K562 (cell line): ENCODE data around the gene KIF26B. TPM values are rescaled to one million over a fixed set of nuclear protein-coding genes. Genes with fewer than 3 reads are reported as not detected.

Experiments
- ATAC-seq: fragments of 200-7000 bp; cut with Tn5 transposase; 3 replicates; pipeline ENCODE4 v1.9.1; 2020; ENCODE audit warnings: moderate library complexity
- BruUV-seq: library from RNA; stranded (reverse); fragments of 400-500 nt; replicated peaks from 2 replicates; lab custom pipeline; 2021; lab: Mats Ljungman, UMichigan
- CTCF ChIA-PET: fragments of 300-600 bp; formaldehyde crosslinking; extraction: SDS; loops from one replicate; lab custom pipeline; 2021; ENCODE audit warnings: low intra/inter-chr PET ratio; lab: Yijun Ruan, JAX
- POLR2A ChIA-PET: fragments of 300-600, 350-650 bp; sonication (Branson Sonifier 250); formaldehyde crosslinking; extraction: SDS; loops from one replicate; lab custom pipeline; 2021; ENCODE audit warnings: antibody characterized with exemption, inconsistent platforms; lab: Yijun Ruan, JAX
- DNase-seq, 4 experiments: peaks; one replicate each; pipeline versions ENCODE4 v3.0.0 to v3.0.0-alpha.2; 2011 to 2018; ENCODE audit warnings: low spot score in 3 of 4, mixed read lengths in 3 of 4; ENCODE audit errors: extremely low read depth in 1 of 4
- FAIRE-seq: peaks from 2 replicates; lab custom pipeline; 2011; peaks lifted over from hg19 to GRCh38; lab: Jason Lieb, UNC
- H2AFZ ChIP-seq: 2 replicates; pipeline ENCODE4 v1.6.0; 2011; ENCODE audit warnings: low read depth, low read length, control low read depth, inconsistent platforms
- H3K27ac ChIP-seq: fragments of 200-600 bp; 3 replicates; pipeline ENCODE4 v1.8.0; 2011; ENCODE audit warnings: low read depth, mild to moderate bottlenecking, control low read depth, inconsistent platforms, low read length, moderate library complexity, mixed read lengths; ENCODE audit errors: extremely low read depth
- H3K27me3 ChIP-seq, 2 experiments: fragments of 300-600 bp in 1 of 2; 2 replicates in 1 of 2; 3 replicates in 1 of 2; pipeline versions ENCODE4 v1.6.0 to v1.8.0; 2011; ENCODE audit warnings: inconsistent platforms in 2 of 2, low read length in 2 of 2, mild to moderate bottlenecking in 1 of 2, mixed read lengths in 1 of 2, moderate library complexity in 1 of 2; ENCODE audit not compliant: control insufficient read depth in 2 of 2, insufficient read depth in 2 of 2
- H3K36me3 ChIP-seq: fragments of 300-600 bp; 3 replicates; pipeline ENCODE4 v1.8.0; 2011; ENCODE audit warnings: mild to moderate bottlenecking, low read length, inconsistent platforms; ENCODE audit not compliant: control insufficient read depth, insufficient read depth
- H3K4me1 ChIP-seq, 2 experiments: fragments of 200-600 bp in 1 of 2; replicated peaks in 1 of 2; 2 replicates in 1 of 2; 3 replicates in 1 of 2; pipeline versions ENCODE4 v1.5.1 to v1.8.0; 2011; ENCODE audit warnings: inconsistent platforms in 2 of 2, low read length in 2 of 2, mild to moderate bottlenecking in 1 of 2, mixed read lengths in 1 of 2, moderate library complexity in 1 of 2; ENCODE audit not compliant: control insufficient read depth in 2 of 2, insufficient read depth in 2 of 2
- H3K4me2 ChIP-seq: 2 replicates; pipeline ENCODE4 v1.6.1; 2011; ENCODE audit warnings: low read length, control low read depth, inconsistent platforms, mixed read lengths; ENCODE audit not compliant: insufficient read depth
- H3K4me3 ChIP-seq: fragments of 200-600 bp; sonication (generic), shearing (Covaris generic); 2 replicates; pipeline ENCODE4 v1.5.1; 2016; ENCODE audit warnings: control low read depth, inconsistent platforms
- H3K79me2 ChIP-seq: fragments of 200-600 bp; 3 replicates; pipeline ENCODE4 v1.8.0; 2011; ENCODE audit warnings: low read length, inconsistent platforms; ENCODE audit not compliant: control insufficient read depth, insufficient read depth
- H3K9ac ChIP-seq, 2 experiments: 2 replicates each; pipeline versions ENCODE4 v1.6.0 to v1.6.1; 2011; ENCODE audit warnings: low read depth in 2 of 2, low read length in 2 of 2, control low read depth in 1 of 2, inconsistent platforms in 1 of 2, mild to moderate bottlenecking in 1 of 2, mixed read lengths in 1 of 2; ENCODE audit not compliant: insufficient read depth in 1 of 2
- H3K9me1 ChIP-seq: one replicate; pipeline ENCODE4 v1.6.0; 2011; ENCODE audit warnings: inconsistent platforms, mild to moderate bottlenecking, low read length, moderate library complexity; ENCODE audit not compliant: control insufficient read depth, insufficient read depth
- H3K9me3 ChIP-seq: replicated peaks from 2 replicates; pipeline ENCODE4 v1.5.1; 2011; ENCODE audit warnings: low read depth, low read length, inconsistent platforms; ENCODE audit not compliant: control insufficient read depth, insufficient read depth
- H4K20me1 ChIP-seq: replicated peaks from 2 replicates; pipeline ENCODE4 v1.6.1; 2011; ENCODE audit warnings: low read length, inconsistent platforms, mixed read lengths; ENCODE audit not compliant: control insufficient read depth, insufficient read depth
- BRD9 ChIP-seq: fragments of 450-650 bp; IDR thresholded peaks from 2 replicates; pipeline ENCODE4 v1.6.1; 2018; ENCODE audit warnings: low read depth; ENCODE audit not compliant: partially characterized antibody
- GTF2A2 ChIP-seq: IDR thresholded peaks from 2 replicates; pipeline ENCODE4 v1.6.1; 2016; ENCODE audit warnings: mild to moderate bottlenecking, missing genetic modification characterization, missing compliant biosample characterization
- GTF2F1 ChIP-seq: IDR thresholded peaks from 2 replicates; pipeline ENCODE4 v1.6.1; 2011; ENCODE audit warnings: low read depth, low read length, improper control_type of control experiment
- HNRNPLL ChIP-seq: fragments of 200-400 bp; formaldehyde crosslinking; IDR thresholded peaks from 2 replicates; pipeline ENCODE4 v1.6.1; 2017; ENCODE audit warnings: low read length, low read depth, mild to moderate bottlenecking; ENCODE audit not compliant: poor library complexity, severe bottlenecking
- JUNB ChIP-seq: fragments of 450-650 bp; formaldehyde crosslinking; conservative IDR thresholded peaks from 2 replicates; pipeline ENCODE4 v1.4.0; 2020; ENCODE audit warnings: mild to moderate bottlenecking
- NFIC ChIP-seq: fragments of 450-650 bp; IDR thresholded peaks from 2 replicates; pipeline ENCODE4 v1.6.1; 2017; ENCODE audit warnings: mild to moderate bottlenecking, inconsistent platforms
- SOX6 ChIP-seq: fragments of 450-650 bp; IDR thresholded peaks from 2 replicates; pipeline ENCODE4 v1.6.1; 2014; ENCODE audit warnings: mild to moderate bottlenecking
- ZNF253 ChIP-seq: fragments of 250-450 bp; sonication (Bioruptor Pico); conservative IDR thresholded peaks from 2 replicates; pipeline ENCODE4 v1.6.1; 2021; ENCODE audit warnings: mild to moderate bottlenecking
- ZNF3 ChIP-seq: fragments of 250-450 bp; sonication (Bioruptor Pico); IDR thresholded peaks from 2 replicates; pipeline ENCODE4 v1.5.0; 2021; ENCODE audit warnings: mild to moderate bottlenecking, moderate library complexity
- ZNF766 ChIP-seq: fragments of 200-800 bp; sonication (Bioruptor generic); conservative IDR thresholded peaks from 2 replicates; pipeline ENCODE4 v1.6.1; 2016; ENCODE audit warnings: missing genetic modification characterization, missing compliant biosample characterization
- WGBS: fragments of 100-300 bp; shearing (Covaris generic); methylation state at CpG from one replicate; pipeline ENCODE4 v1.1.6; 2016; ENCODE audit warnings: low coverage, mixed read lengths; ENCODE audit not compliant: insufficient coverage; ENCODE audit errors: missing lambda C conversion rate; 5-methylcytosine and 5-hydroxymethylcytosine counted together
- in situ Hi-C: fragments of 300-500 bp; cut with MboI; formaldehyde crosslinking; loops from 4 replicates; pipeline ENCODE4 v1.15.0; 2018; ENCODE audit warnings: inconsistent platforms, mixed read lengths
- intact Hi-C: fragments of 100-400 bp; cut with micrococcal nuclease; formaldehyde crosslinking; loops from 2 replicates; pipeline ENCODE4 v1.14.2; 2022
- polyA plus RNA-seq, 8 experiments: library from polyadenylated mRNA; depleted of rRNA in 4 of 8; stranded (reverse) in 5 of 8; unstranded in 3 of 8; fragments of >200 nt; fragmentation: Nextera tagmentation in 2 of 8; fragmentation: Illumina TruSeq in 1 of 8; extraction: Ambion mirVana in 2 of 8; extraction: Trizol in 1 of 8; gene quantifications; 2 replicates each; pipeline versions ENCODE4 v1.2.1 to v1.2.3, GENCODE V29; 2011 to 2014; ENCODE audit warnings: inconsistent platforms in 1 of 8, missing spikeins in 1 of 8
- total RNA-seq, 7 experiments: library from RNA; depleted of rRNA in 6 of 7; stranded (reverse); fragments of >200 nt in 6 of 7; fragmentation: Illumina TruSeq in 2 of 7; extraction: Trizol in 2 of 7; gene quantifications; 2 replicates each; pipeline versions ENCODE4 v1.2.1 to v1.2.3, GENCODE V29; 2011 to 2021; ENCODE audit warnings: low replicate concordance in 1 of 7

The KIF26B gene
- total and polyA plus RNA-seq, 9 of the 15 experiments (the other 6 are each of a cell fraction or from before 2014, with no cell fraction given), result 0.02 to 0.08 (median 0.03) TPM; not detected in 6

DNA sequence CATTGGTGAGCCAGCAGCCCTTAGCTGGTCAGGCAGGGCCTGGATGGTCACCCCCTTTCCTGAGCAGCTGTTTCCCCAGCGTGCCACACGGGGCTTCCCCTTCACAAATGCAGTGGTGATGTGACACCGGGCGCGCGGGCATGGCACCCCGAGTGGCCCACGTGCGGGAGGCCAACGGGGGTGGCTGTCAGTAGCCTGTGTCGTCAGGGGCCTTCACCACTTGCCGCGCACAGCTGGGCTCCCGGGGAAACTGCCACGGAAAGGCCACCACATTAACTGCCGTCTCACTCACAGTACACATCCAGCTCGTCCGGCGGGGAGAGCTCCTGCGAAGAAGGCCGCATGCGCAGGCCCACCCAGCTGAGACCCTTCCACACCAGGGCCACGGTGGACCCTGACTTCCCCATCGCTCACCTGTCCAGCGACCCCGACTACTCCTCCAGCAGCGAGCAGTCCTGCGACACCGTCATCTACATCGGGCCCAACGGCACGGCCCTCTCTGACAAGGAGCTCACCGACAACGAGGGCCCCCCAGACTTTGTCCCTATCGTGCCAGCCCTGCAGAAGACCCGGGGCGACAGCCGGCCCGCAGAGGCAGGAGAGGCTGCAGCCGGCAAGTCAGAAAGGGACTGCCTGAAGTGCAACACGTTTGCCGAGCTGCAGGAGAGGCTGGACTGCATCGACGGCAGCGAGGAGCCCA lies 530.5 kb downstream of the KIF26B start:
- FAIRE-seq, result no peak
- 16% methylated on average over 45 of the region's 45 CpGs for WGBS
- no peak for TF ChIP-seq SOX6
- TF ChIP-seq ZNF253 (CRISPR knock-in tag), result no peak
- TF ChIP-seq JUNB (CRISPR knock-in tag), result no peak
- no peak for TF ChIP-seq ZNF3 (CRISPR knock-in tag)
- TF ChIP-seq NFIC, result no peak
- no peak for TF ChIP-seq GTF2A2
- TF ChIP-seq GTF2F1, result no peak
- no peak for TF ChIP-seq HNRNPLL
- TF ChIP-seq BRD9, result no peak
- no peak for TF ChIP-seq ZNF766
- ChIA-PET CTCF (no interaction called here), POLR2A (interaction anchor here (0.6 to 0.7 kb wide), 2 partner anchors 296 to 427 kb away, joined by 3 to 4 read pairs; no protein-coding TSS in a partner anchor)
- Histone ChIP-seq H3K9ac (no peak overlapping the region), H3K36me3 (no peaks in the 10 kb centered on the region), H3K4me1 (peaks cover 0 to 31% of the 10 kb centered on the region in 2 experiments; a peak in 2 of 5 replicates), H3K27ac (no peak overlapping the region), H3K27me3 (peaks cover 64 to 93% of the 10 kb centered on the region in 2 experiments; a peak in 4 of 5 replicates), H4K20me1 (peaks cover 7% of the 10 kb centered on the region; the same call in 1 of the 2 replicates), H2AFZ (no peak overlapping the region), H3K4me2 (no peak overlapping the region), H3K9me1 (no peaks in the 10 kb centered on the region), H3K4me3 (no peak overlapping the region), H3K9me3 (no peaks in the 10 kb centered on the region), H3K79me2 (no peaks in the 10 kb centered on the region)
- intact Hi-C loops (no loop called here), in situ Hi-C loops (no loop called here)
- no peak for DNase-seq
- ATAC-seq, result no peak
- no TSS peak for BruUV-seq
